IPS-NIHi11 (cell line): ENCODE measurements around the gene FBXL17.
A peak's percentile ranks its signal among the peaks of the same experiment; 100 is the strongest.

Experiments
- DNase-seq: peaks from one replicate; pipeline ENCODE4 v3.0.0; 2012; ENCODE audit warnings: mixed read lengths, low spot score

Gene FBXL17

GRCh38 chr5:107900721-107901120 is 481.2 kb downstream of the FBXL17 start:
- no peak for DNase-seq

GRCh38 chr5:107894361-107894760 is 487.5 kb downstream of the FBXL17 start:
- no peak for DNase-seq

GRCh38 chr5:107893642-107894041 is 488.3 kb downstream of the FBXL17 start:
- DNase-seq, result no peak

- DNase-seq, result no peak
These were observed 492.5 kb downstream of the FBXL17 start for GRCh38 chr5:107889387-107889786.

- DNase-seq, result no peak
These were observed 493.4 kb downstream of the FBXL17 start for GRCh38 chr5:107888541-107888940.

- DNase-seq, result no peak
These were observed 494.5 kb downstream of the FBXL17 start for GRCh38 chr5:107887166-107887943.

GRCh38 chr5:107885601-107886000 is 496.3 kb downstream of the FBXL17 start:
- no peak for DNase-seq

DNA sequence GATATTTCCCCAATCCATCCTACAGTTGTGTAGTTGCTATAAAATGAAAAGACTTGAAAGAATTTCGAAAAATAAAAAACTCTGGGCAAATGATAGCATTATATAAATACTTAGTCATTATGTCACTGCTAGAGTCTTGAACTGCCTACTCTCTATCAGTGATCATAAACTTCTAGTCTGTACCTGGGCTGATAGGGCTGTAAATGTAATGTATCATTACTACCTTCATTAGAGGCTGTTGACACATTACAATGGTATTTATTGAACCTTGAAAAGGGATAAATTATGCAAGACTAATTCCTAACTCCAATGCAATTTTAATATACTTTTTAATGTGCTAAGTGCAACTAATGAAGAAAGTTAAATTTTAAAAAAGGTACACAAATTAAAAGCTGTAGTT is 497.0 kb downstream of the FBXL17 start:
- no peak for DNase-seq

- no peak for DNase-seq
These were observed 503.2 kb downstream of the FBXL17 start for GRCh38 chr5:107878661-107879060.

DNA sequence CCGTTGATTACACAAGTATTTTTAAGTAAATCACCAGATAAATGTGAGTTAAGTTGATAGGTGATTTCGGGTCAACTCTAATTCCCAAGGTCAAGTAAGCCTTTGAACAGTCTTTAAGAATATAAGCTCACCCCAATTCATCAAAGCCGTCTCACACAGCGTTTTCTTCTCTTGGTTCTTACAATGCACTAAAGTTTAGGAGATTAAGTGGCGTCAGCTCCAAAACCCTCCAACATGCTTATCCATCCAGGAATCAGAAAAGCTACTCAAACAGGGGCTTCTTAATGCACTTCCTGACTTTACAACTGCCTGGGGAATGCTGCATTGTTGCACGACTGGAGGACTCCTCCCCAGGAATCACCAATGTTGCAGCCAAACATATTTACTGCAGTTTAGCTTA is 505.0 kb downstream of the FBXL17 start:
- DNase-seq, result no peak

GRCh38 chr5:107876261-107876660 is 505.6 kb downstream of the FBXL17 start:
- no peak for DNase-seq

DNA sequence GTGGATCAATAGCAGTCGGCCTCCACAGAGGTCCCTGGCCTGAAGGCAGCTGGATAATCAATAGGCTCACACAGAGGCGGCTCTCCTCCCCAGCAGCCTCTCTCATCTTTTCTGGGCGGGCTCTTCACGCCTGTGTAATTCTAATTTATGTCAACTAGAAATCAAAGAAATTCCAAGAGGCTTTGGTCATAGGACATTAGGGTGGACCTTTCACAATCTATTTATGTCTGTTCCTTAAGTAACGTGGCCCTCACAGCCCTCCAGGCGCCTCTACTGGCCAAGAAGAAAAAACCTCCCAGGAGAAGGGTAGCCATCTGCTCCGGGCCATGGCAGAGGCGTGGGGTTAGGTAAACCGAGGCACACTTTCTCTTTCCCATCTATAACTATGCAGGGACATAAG is 506.1 kb downstream of the FBXL17 start:
- peak; percentile 66 for DNase-seq

- no peak for DNase-seq
These were observed 507.1 kb downstream of the FBXL17 start for GRCh38 chr5:107874795-107875194.

DNA sequence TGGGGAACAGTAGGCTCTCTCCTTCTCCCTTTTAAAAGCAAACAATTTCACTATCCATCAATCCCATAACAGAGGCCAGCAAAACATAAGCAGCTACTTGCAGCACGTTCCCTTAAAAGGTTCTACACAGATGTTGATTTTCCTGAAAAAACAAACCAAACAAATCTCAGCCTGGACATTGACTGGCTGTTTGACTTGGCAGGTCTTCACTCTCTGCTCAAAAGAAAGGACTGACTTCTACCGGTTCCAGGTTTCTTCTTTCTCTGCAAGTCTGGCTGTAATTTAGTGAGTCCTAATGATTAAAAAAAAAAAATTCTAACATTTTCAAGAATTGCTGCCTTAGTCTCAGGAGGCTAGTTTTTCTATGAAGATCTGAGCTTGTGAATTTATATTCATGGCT is 508.0 kb downstream of the FBXL17 start:
- DNase-seq, result no peak

DNA sequence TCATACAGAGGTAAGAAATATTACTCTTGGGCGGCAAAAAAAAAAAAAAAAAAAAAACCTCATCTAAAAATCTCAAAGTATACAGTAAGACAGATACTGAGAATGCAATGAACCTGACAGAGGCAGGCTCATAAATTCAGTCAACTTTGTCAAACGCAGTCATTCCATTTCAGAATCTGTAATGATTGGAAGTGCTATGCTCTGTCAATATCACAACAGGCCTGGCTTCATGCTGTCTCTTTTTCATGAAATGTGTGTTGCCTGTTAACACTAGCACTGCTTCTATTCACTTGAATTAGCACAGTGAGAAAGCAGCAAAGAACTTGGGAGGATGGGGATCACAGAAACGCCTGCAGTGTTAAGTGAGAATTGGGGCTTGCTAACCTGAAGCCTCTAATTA is 510.9 kb downstream of the FBXL17 start:
- no peak for DNase-seq

DNA sequence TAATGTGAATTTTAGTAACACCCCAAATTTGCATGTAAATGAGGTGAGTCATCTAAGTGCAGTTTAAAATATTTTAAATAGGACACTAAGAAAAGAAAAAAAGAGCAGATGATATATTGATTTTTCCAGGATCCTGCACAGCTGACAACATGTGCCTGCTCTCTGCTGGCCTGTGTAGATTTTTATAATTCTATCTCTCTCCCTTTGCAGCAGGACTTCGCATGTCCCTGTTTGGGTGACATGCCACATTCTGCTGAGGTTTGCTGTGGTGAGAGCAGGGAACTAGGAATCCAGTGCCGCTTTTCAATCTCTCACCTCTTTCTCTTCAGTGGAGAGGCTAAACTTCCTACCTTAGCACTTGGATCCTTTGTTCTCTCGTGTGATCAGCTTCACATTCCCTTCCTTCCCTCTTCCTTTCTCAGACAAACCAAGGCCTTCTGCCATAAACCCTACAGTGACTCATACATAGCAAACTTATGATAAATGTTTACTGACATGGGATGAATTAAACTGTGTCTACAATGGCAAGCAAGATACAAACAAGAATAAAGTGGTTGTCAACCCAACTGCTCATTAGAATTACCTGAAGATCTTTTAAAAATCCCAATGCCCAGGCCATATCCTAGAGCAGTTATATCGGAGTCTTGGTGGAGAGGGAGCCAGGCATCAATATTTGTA is 512.3 kb downstream of the FBXL17 start:
- DNase-seq, result no peak

GRCh38 chr5:107868650-107869409 is 513.1 kb downstream of the FBXL17 start:
- DNase-seq, result no peak

DNA sequence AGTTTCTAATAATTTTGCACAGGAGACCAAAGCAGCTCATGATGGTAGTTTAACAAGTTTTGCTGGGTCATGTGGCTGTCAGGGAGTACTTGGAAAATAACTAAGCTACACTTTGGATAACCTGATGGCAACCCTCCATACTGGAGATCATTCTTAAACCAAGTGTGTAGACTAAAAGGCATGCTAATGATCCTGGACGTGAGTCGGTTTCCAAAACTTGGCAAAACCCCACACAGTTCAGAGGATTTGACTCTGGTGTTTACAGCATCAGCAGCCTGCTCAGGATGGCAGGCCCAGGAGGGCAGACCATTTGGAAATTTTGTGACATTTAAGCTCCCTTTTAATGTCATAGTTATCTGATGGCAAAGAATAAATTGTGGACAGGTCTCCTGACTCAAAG is 514.6 kb downstream of the FBXL17 start:
- no peak for DNase-seq

DNA sequence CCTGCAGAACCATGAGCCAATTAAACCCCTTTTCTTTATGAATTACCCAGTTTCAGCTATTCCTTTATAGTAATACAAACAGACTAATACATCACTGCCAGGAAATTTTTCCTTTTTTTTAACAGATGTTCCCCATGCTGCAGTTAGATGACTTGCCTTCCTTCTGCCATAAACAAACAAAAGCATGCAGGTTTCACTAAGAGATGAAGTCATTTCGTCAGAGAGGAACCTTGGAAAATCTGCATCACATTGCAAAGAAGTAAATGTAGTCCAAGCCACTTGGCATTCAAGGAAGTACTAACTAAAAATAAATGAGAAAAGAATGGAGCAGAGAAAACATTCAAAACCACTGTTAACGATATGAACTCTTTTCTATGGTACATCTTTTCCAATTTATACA is 517.1 kb downstream of the FBXL17 start:
- no peak for DNase-seq

DNA sequence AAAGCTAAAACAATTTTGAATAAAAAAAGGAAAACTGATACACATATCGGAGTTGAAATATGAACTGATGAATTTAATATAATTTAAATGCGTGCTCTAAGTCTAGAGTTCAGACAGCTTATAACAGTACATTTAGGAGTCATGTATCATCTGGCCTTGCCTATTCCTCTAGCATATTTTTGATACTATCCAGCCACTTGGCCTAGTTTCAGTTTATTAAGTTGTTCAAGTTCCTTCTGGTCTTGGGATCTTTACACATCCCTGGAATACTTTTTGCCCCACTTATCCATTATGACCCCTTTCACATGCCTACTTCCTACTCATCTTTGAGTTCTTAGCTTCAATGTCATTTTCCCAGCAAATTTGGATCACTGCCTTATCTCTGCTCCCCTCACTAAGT is 518.8 kb downstream of the FBXL17 start:
- no peak for DNase-seq

DNA sequence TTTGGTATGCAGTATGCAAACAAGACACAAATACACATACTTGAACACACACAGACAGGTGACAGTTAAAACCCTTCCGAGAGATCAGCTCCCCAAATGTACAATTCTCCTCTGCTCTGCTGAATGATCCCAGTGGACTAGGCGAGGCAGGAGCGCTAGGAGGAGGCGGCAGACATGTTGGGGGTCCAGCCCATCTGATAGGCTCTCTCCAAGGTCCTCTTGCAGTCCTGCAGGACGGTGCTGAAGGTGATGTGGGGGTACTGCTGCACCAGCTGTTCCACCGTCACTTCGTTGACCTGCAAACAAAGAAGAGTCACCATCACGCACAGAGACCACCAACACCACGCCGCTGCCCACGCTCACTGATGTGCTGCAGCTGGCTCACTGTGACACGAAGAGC is 520.3 kb downstream of the FBXL17 start:
- DNase-seq, result no peak

GRCh38 chr5:107860044-107860443 is 521.9 kb downstream of the FBXL17 start:
- DNase-seq, result no peak

DNA sequence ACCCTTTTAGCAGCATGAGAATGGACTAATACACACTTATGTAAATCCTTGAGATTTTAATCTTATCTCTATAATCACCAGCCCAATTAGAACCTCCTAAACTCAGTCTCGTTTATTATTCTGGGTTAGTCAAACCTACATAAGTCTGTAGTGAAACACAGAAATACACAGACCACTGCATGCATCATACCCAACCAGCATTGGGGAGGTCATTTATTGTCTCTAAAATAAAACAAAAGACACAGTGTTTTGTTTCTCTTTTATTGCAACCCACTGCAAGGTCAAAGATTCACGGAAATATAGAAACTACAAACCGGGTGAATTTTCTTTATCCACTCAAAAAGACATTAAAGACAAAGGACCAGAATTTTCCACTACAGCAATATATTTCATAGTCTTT is 523.1 kb downstream of the FBXL17 start:
- DNase-seq, result no peak
